Measurements from ENCODE around the gene RAPGEF5.

RAPGEF5 gene

DNA sequence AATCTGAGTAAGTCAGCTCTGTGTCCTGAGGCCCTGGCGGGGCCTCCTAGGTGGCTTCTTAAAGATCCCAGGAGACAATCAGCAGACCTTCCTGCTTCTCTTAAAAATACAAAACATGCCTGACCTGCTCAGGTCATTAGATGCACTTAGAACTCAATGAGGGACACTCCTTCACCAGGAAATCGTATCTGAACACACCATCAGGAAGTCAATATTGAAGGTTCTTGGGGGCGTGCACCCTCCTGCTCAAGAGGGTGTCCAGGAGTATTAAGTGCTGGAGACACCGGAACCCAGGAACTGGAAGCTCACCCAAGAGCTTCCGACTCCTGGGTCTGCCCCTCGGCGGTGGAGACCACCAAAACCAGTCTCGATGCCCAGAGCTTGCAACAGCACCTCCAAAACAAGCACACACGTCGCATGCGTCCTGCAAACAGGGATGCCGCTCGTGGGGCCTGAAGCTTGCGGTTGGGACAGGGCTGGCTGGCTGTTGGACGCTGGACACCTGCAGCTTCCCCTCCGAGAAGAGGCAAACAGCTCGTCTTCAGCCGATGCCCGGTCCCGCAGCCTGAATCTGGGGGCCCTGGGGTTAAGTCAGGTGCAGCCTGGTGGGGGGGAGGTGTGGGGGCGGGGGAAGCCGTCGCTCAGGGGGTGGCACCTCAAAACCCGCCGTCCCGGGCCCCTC lies 803 bp downstream of the RAPGEF5 start:
- H3K9me3 ChIP-seq (ENCODE audit: severe bottlenecking), result peaks cover 6% of the 10 kb centered on the region
- TF ChIP-seq, protein P1, sequence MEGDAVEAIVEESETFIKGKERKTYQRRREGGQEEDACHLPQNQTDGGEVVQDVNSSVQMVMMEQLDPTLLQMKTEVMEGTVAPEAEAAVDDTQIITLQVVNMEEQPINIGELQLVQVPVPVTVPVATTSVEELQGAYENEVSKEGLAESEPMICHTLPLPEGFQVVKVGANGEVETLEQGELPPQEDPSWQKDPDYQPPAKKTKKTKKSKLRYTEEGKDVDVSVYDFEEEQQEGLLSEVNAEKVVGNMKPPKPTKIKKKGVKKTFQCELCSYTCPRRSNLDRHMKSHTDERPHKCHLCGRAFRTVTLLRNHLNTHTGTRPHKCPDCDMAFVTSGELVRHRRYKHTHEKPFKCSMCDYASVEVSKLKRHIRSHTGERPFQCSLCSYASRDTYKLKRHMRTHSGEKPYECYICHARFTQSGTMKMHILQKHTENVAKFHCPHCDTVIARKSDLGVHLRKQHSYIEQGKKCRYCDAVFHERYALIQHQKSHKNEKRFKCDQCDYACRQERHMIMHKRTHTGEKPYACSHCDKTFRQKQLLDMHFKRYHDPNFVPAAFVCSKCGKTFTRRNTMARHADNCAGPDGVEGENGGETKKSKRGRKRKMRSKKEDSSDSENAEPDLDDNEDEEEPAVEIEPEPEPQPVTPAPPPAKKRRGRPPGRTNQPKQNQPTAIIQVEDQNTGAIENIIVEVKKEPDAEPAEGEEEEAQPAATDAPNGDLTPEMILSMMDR (IDR thresholded peaks at IDR 0.05; ENCODE audit: low read depth, low read length), result no peak
- DNase-seq, result peak; percentile 24
- peak overlapping the region; percentile 63 for H3K4me3 ChIP-seq (ENCODE audit: low read depth, low read length)
- no peaks in the 10 kb centered on the region; the same call in 1 of the 2 replicates for H3K36me3 ChIP-seq
- H3K27ac ChIP-seq, result peak overlapping the region; percentile 41; the same call in 1 of the 2 replicates
- H3K27me3 ChIP-seq (ENCODE audit: insufficient read depth, low read depth, severe bottlenecking), result no peaks in the 10 kb centered on the region

DNA sequence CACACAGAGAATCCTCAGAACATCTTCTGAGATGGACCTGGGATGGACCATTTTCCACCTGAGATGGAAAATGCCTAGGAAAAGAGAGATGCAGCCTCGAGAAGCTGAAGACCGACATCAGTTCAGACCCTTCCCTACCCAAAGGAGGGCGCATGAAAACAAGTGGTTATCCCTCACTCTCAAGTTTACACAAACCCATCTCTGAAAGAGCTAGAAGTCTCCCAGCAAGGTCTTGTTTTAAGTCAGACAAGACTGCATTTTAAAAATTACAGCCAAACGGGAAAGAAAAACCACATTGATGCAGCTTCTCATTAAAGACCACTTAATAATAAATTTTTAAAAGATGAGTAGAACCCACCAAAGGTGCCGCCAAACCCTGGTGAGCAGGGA lies 1.3 kb downstream of the RAPGEF5 start:
- H3K27me3 ChIP-seq (ENCODE audit: insufficient read depth, low read depth, severe bottlenecking), result no peaks in the 10 kb centered on the region
- TF ChIP-seq, protein P1 (IDR thresholded peaks at IDR 0.05; ENCODE audit: low read depth, low read length), result no peak
- H3K9me3 ChIP-seq (ENCODE audit: severe bottlenecking), result peaks cover 6% of the 10 kb centered on the region
- no peak for DNase-seq
- H3K36me3 ChIP-seq, result no peaks in the 10 kb centered on the region; the same call in 1 of the 2 replicates
- H3K4me3 ChIP-seq (ENCODE audit: low read depth, low read length), result peak overlapping the region; percentile 63
- H3K27ac ChIP-seq, result no peak overlapping the region

DNA sequence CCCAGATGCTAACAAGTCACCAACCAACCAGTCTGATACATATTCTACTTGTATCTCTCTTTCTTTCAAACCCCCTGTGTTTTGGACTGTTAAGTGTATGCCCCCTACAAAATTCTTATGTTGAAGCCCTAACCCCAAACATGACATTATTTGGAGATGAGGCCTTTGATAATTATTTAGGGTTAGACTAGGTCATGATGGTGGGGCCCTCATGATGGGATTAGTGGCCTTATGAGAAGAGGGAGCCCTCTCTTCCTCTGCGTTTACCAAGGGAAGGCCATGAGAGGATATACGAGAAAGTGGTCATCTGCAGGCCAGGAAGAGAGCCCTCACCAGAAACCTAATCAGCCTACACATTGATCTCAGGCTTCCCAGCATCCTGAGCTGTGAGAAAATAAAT lies 2.5 kb downstream of the RAPGEF5 start:
- TF ChIP-seq, protein P1 (IDR thresholded peaks at IDR 0.05; ENCODE audit: low read depth, low read length), result no peak
- Histone ChIP-seq H3K27me3 (ENCODE audit: insufficient read depth, low read depth, severe bottlenecking) (no peaks in the 10 kb centered on the region), H3K9me3 (ENCODE audit: severe bottlenecking) (peaks cover 6% of the 10 kb centered on the region), H3K27ac (no peak overlapping the region), H3K4me3 (ENCODE audit: low read depth, low read length) (no peak overlapping the region), H3K36me3 (no peaks in the 10 kb centered on the region; the same call in 1 of the 2 replicates)
- DNase-seq, result no peak

DNA sequence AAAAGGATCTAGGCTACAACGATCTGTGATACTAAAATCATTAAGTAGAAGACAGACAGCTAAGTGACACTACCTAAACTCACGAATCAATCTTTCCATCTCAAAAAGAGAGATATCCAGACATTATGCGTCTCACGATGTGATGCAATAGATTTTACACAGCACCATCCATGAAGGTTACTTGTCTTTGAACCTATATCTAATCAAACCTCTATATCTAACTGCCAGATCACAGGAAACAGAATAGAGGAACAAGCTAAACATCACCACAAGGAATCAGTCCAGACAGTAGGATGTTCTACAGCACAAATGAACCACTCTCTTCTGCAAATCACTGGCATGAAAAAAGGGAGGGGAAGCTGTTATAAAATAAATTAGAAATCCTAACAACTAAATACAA lies 4.1 kb downstream of the RAPGEF5 start:
- no peak for DNase-seq
- H3K27me3 ChIP-seq (ENCODE audit: insufficient read depth, low read depth, severe bottlenecking), result no peaks in the 10 kb centered on the region
- no peak overlapping the region for H3K27ac ChIP-seq
- TF ChIP-seq, protein P1 (IDR thresholded peaks at IDR 0.05; ENCODE audit: low read depth, low read length), result no peak
- no peak overlapping the region for H3K4me3 ChIP-seq (ENCODE audit: low read depth, low read length)
- no peaks in the 10 kb centered on the region; the same call in 1 of the 2 replicates for H3K36me3 ChIP-seq
- peaks cover 6% of the 10 kb centered on the region for H3K9me3 ChIP-seq (ENCODE audit: severe bottlenecking)

DNA sequence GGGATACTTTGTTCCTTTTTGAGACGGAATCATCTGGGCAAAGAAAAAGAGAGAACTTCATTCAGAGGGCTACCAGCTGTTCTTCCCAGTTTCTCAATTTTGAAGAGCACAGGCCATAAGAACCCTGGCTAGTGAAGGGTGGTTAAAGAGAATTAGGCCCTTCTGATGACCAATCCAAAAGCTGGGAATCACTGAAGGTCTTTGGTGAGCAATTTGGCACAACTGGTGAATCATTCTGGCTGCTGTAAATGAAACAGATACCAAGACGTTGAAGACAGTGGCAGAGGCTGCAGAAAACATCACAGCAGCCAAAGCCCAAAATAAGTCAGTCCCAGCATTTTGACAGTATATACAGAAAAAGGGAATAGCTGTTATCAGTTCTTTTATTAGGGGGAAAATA lies 5.1 kb downstream of the RAPGEF5 start:
- H3K9me3 ChIP-seq (ENCODE audit: severe bottlenecking), result peaks cover 6% of the 10 kb centered on the region
- H3K27ac ChIP-seq, result no peak overlapping the region
- no peak overlapping the region for H3K4me3 ChIP-seq (ENCODE audit: low read depth, low read length)
- no peaks in the 10 kb centered on the region for H3K27me3 ChIP-seq (ENCODE audit: insufficient read depth, low read depth, severe bottlenecking)
- no peaks in the 10 kb centered on the region; the same call in 1 of the 2 replicates for H3K36me3 ChIP-seq
- no peak for DNase-seq
- TF ChIP-seq, protein P1 (IDR thresholded peaks at IDR 0.05; ENCODE audit: low read depth, low read length), result no peak

DNA sequence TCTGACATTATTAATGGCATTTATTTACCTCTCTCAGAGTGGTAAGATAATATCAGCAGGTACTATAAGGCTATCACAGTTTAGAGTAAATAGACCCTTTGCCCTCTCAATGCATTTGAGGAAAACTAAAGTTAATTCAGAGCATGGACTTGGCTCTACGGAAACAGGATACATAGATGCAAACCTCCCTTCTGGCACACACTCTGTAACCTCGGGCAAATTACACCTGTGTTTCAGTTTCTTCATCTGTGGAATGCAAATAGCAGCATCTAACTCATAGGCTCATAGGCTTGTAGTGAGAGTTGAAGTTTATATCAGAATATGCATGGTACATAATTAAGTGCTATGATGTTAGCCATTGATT lies 5.6 kb downstream of the RAPGEF5 start:
- TF ChIP-seq, protein P1 (IDR thresholded peaks at IDR 0.05; ENCODE audit: low read depth, low read length), result no peak
- Histone ChIP-seq H3K27me3 (ENCODE audit: insufficient read depth, low read depth, severe bottlenecking) (no peaks in the 10 kb centered on the region), H3K4me3 (ENCODE audit: low read depth, low read length) (no peak overlapping the region), H3K36me3 (no peaks in the 10 kb centered on the region; the same call in 1 of the 2 replicates), H3K27ac (no peak overlapping the region), H3K9me3 (ENCODE audit: severe bottlenecking) (peaks cover 6% of the 10 kb centered on the region)
- DNase-seq, result no peak

Measured in WERI-Rb-1 (cell line).